Glutamatergic neuron (in vitro differentiated cells): ENCODE data around the gene NSUN7. TPM values are rescaled to one million over a fixed set of nuclear protein-coding genes. Genes with fewer than 3 reads are reported as not detected.
"Not testable (repeated sequence)": the region's sequence is repeated elsewhere in the genome, so short reads cannot be mapped to it uniquely, and the experiment has no call there.

Experiments
- DNase-seq: peaks from one replicate; pipeline ENCODE4 v3.0.0; 2022
- H3K27ac Mint-ChIP-seq: one replicate; pipeline ENCODE4 v1.8.0; 2020; ENCODE audit warnings: mild to moderate bottlenecking, mixed read lengths, inconsistent platforms; ENCODE audit not compliant: unreplicated experiment
- H3K27me3 Mint-ChIP-seq: one replicate; pipeline ENCODE4 v1.8.0; 2020; ENCODE audit warnings: mild to moderate bottlenecking, moderate library complexity, mixed read lengths, inconsistent platforms; ENCODE audit not compliant: unreplicated experiment
- H3K36me3 Mint-ChIP-seq: one replicate; pipeline ENCODE4 v1.8.0; 2020; ENCODE audit warnings: mild to moderate bottlenecking, mixed read lengths, inconsistent platforms; ENCODE audit not compliant: unreplicated experiment
- H3K4me1 Mint-ChIP-seq: one replicate; pipeline ENCODE4 v1.8.0; 2020; ENCODE audit warnings: mild to moderate bottlenecking, low read depth, mixed read lengths, inconsistent platforms; ENCODE audit not compliant: unreplicated experiment
- H3K4me3 Mint-ChIP-seq: one replicate; pipeline ENCODE4 v1.8.0; 2020; ENCODE audit warnings: mild to moderate bottlenecking, mixed read lengths, inconsistent platforms; ENCODE audit not compliant: unreplicated experiment
- H3K9me3 Mint-ChIP-seq: one replicate; pipeline ENCODE4 v1.8.0; 2020; ENCODE audit warnings: mild to moderate bottlenecking, moderate library complexity, mixed read lengths, inconsistent platforms; ENCODE audit not compliant: unreplicated experiment
- CTCF ChIP-seq: fragments of 200-600 bp; sonication (generic); IDR thresholded peaks from one replicate; pipeline ENCODE4 v1.5.0; 2021; ENCODE audit not compliant: partially characterized antibody, unreplicated experiment
- total RNA-seq: library from RNA; stranded (reverse); fragmentation: NEBNext Ultra II Directional; extraction: Animal tissue kit (Norgen Biotek cat#: 25700); gene quantifications from one replicate; pipeline ENCODE4 v1.2.1, GENCODE V29; 2021; ENCODE audit not compliant: unreplicated experiment

NSUN7 gene
- total RNA-seq, 1 donor from 2014 or later = 0.25 TPM

- no peaks in the 10 kb centered on the region for H3K4me1 Mint-ChIP-seq
- no peak overlapping the region for H3K27ac Mint-ChIP-seq
- H3K27me3 Mint-ChIP-seq = no peaks in the 10 kb centered on the region
- no peaks in the 10 kb centered on the region for H3K9me3 Mint-ChIP-seq
- no peak for DNase-seq
- TF ChIP-seq CTCF = no peak
- H3K4me3 Mint-ChIP-seq = no peak overlapping the region
- H3K36me3 Mint-ChIP-seq = no peaks in the 10 kb centered on the region
These were observed 54.8 kb downstream of the NSUN7 start for GRCh38 chr4:40804598-40804997.

- no peak for DNase-seq
- Mint-ChIP-seq H3K9me3 (no peaks in the 10 kb centered on the region), H3K36me3 (no peaks in the 10 kb centered on the region), H3K4me1 (no peaks in the 10 kb centered on the region), H3K4me3 (no peak overlapping the region), H3K27me3 (no peaks in the 10 kb centered on the region), H3K27ac (no peak overlapping the region)
- TF ChIP-seq CTCF = no peak
These were observed 59.2 kb downstream of the NSUN7 start for GRCh38 chr4:40808926-40809457.

DNA sequence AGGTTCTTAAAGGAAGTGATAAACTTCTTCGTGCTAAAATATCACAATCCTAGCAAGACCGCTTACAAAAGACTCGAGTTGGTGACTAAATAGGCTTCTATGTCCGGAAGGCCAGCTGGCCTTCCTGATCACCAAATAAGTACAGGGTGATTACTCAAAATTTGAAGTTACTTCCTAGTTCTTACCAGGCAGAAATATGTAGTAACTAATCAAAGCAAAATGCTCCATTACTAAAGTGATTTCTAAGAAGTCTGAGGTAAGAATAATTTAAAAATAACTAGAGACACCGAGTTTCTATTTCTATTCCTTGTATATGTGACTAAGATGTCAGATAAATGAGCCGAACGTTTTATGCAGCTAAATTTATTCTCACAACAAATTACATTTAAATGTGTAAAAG, 62.2 kb downstream of the NSUN7 start:
- no peak for TF ChIP-seq CTCF
- Mint-ChIP-seq H3K27ac (no peak overlapping the region), H3K27me3 (no peaks in the 10 kb centered on the region), H3K4me3 (no peak overlapping the region), H3K4me1 (no peaks in the 10 kb centered on the region), H3K36me3 (no peaks in the 10 kb centered on the region), H3K9me3 (no peaks in the 10 kb centered on the region)
- no peak for DNase-seq

DNA sequence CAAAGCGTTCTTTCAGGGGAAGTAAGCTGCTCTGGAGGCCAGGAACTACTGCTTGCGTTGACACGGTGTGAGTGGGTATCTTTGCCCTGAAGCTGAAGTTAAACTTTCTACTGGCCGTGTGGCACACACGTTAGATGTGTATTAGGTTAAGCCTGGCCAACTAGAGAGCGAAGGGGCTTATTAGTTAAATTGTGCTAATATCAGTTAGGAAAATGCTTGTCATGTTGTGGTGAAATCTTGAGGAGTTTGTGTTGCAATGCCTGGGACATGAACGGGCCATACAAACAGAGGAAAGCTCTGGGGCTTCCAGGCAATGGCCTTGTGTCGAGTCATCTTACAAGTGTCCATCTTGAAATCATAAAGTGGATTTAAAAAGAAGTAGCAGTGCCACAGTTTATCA, 62.6 kb downstream of the NSUN7 start:
- no peaks in the 10 kb centered on the region for H3K27me3 Mint-ChIP-seq

DNA sequence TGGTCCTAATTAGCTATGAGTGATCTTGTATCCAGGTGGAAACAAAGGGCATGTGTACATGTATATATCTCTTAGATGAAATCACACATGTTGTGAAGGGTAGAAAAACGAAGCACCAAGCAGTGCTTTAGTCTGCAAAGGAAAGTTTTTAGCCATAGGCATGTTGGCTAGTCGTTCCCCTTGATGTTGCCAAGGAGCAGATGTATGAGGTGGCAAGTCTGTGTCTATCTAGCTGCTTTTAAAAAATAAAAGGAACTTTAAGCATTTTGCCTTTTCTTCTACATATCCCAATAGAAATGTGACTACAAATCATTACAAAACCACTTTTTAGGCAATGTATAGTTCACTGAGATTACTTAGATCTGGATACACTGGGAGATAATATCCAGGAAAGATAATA, 63.1 kb downstream of the NSUN7 start:
- Mint-ChIP-seq H3K36me3 (no peaks in the 10 kb centered on the region), H3K4me1 (no peaks in the 10 kb centered on the region), H3K27me3 (no peaks in the 10 kb centered on the region), H3K27ac (no peak overlapping the region), H3K4me3 (no peak overlapping the region), H3K9me3 (peaks cover under 1% of the 10 kb centered on the region)
- no peak for DNase-seq
- TF ChIP-seq CTCF = no peak

More for the DNA sequence above, 62.6 kb downstream of the NSUN7 start:
- Mint-ChIP-seq H3K27ac (no peak overlapping the region), H3K9me3 (no peaks in the 10 kb centered on the region), H3K4me1 (no peaks in the 10 kb centered on the region), H3K36me3 (no peaks in the 10 kb centered on the region), H3K4me3 (no peak overlapping the region)
- DNase-seq = no peak
- TF ChIP-seq CTCF = no peak

DNA sequence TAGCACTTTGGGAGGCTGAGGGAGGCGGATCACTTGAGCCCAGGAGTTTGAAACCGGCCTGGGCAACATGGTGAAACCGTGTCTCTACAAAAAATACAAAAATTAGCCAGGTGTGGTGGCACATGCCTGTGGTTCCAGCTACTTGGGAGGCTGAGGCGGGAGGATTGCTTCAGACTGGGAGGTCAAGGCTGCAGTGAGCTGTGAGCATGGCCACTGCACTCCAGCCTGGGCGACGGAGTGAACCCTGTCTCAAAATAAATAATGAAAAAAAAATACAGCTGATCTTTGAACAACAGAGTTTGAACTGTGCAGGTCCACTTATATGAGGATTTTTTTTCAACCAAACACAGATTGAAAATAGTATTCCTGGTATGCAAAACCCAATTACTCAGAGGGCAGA, 67.4 kb downstream of the NSUN7 start:
- not testable (repeated sequence) for H3K36me3 Mint-ChIP-seq, H3K27me3 Mint-ChIP-seq, H3K4me3 Mint-ChIP-seq, DNase-seq, H3K4me1 Mint-ChIP-seq, H3K27ac Mint-ChIP-seq, H3K9me3 Mint-ChIP-seq
